Brain microvascular endothelial cell (primary cell): ENCODE measurements around the gene TUBAL3.

Experiments used
- DNase-seq: peaks from one replicate; pipeline ENCODE4 v3.0.0-alpha.2; 2020
- H3K27ac ChIP-seq: fragments of 250-450 bp; sonication (Bioruptor Pico); 2 replicates; pipeline ENCODE4 v1.5.1; 2020; ENCODE audit warnings: mild to moderate bottlenecking, moderate library complexity
- H3K27me3 ChIP-seq: fragments of 250-450 bp; sonication (Bioruptor Pico); replicated peaks from 2 replicates; pipeline ENCODE4 v1.5.1; 2020; ENCODE audit warnings: mild to moderate bottlenecking
- H3K36me3 ChIP-seq: fragments of 250-450 bp; sonication (Bioruptor Pico); replicated peaks from 2 replicates; pipeline ENCODE4 v1.5.1; 2020; ENCODE audit warnings: mild to moderate bottlenecking
- H3K4me3 ChIP-seq: 2 replicates; pipeline ENCODE4 v1.5.1; 2011; ENCODE audit warnings: low read depth, mild to moderate bottlenecking, control low read depth, low read length, moderate library complexity
- CTCF ChIP-seq: IDR thresholded peaks from 2 replicates; pipeline ENCODE4 v1.5.1; 2011; ENCODE audit warnings: low read depth, mild to moderate bottlenecking, moderate library complexity, low read length, control low read depth, inconsistent platforms; ENCODE audit errors: missing control alignments
- in situ Hi-C: cut with HindIII; loops from 2 replicates; pipeline ENCODE4 v1.10.0; 2017; ENCODE audit warnings: low sequenced_read_pairs, low pct_ligation_motif_present

TUBAL3 gene

DNA sequence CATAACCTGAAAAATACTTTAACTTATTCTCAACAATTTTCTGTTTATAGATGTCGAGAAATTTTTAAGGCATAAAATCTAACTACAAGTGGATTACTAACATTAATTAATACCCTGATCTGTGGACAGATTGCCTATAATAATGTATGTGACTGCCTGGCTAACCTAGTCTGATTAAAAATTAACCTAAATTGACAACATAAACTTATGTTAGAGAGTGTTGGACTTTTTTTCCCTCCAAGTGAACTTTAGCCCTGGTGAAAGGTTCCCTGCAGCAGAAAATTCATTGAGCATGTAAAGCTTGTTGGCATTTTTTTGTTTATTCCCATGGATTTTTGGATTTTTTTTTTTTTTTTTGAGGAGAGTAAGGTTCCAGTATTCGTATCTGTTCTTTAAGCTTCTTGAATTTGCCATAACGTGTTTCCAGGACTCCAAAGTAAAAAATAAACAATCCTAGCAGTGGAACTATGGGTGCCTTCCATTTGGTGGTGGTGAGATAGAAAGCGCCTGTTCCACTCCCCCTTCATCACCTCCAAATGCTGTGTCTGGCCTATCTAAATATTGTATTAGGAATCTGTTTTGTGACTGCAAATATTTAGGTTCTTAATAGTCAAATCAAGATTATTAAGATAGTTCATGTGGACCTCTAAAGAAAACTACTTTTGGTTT, 43.8 kb upstream of the TUBAL3 start:
- peaks cover 13% of the 10 kb centered on the region for H3K36me3 ChIP-seq
- peak overlapping the region; percentile 58 for H3K27ac ChIP-seq
- no peak for TF ChIP-seq CTCF
- H3K4me3 ChIP-seq: peak overlapping the region; percentile 69
- in situ Hi-C loops: loop anchor here (25.0 kb wide), 1 partner anchor 164 kb away; no protein-coding TSS in a partner anchor
- no peak for DNase-seq
- no peaks in the 10 kb centered on the region for H3K27me3 ChIP-seq

DNA sequence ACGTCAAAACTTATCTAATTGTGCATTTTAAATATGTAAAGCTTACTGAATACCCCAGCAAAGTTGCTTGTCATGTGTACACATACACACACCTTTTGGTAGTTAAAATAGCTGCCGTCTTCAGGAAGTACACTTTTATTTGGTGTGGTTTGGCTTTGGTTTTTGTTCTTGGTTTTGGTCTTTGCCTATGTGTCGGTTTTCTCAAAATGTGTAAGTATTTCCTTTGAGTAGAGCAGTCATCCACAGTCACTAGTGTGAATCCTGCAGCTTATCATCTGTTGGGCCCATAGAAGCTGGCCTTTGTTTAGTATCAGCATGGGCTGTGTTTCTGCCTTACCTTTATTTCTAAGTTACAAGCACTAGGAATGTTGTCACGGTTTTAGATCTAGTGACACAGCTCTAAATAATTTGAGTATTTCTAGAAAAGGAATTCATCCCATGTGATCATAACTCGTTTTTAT, 43.0 kb upstream of the TUBAL3 start:
- in situ Hi-C loops: loop anchor here (25.0 kb wide), 1 partner anchor 165 kb away; no protein-coding TSS in a partner anchor
- H3K27ac ChIP-seq: peak overlapping the region; percentile 31
- peak overlapping the region; percentile 69 for H3K4me3 ChIP-seq
- H3K36me3 ChIP-seq: peaks cover 5% of the 10 kb centered on the region
- no peaks in the 10 kb centered on the region for H3K27me3 ChIP-seq
- no peak for DNase-seq
- TF ChIP-seq CTCF: no peak

DNA sequence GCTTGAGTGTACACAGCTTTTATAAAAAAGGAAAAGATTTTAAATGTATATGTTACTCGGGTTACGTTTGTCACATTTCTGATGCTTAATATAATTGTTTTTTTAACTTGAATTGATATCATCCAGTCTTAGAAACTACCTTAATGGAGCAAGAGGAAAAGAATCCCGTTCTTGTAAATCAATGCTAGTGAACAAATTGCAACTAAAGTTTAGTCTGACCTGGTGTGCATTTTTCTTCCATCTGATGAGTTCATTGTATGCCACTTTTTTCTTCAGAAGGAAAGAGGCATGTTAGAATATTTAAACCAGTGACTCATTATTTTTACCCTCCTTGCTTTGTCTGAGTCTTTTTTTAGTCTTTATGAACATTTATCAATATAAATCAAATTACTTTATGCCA, 42.4 kb upstream of the TUBAL3 start:
- H3K27ac ChIP-seq: peak overlapping the region; percentile 31
- no peaks in the 10 kb centered on the region for H3K27me3 ChIP-seq
- DNase-seq: no peak
- H3K36me3 ChIP-seq: no peaks in the 10 kb centered on the region
- H3K4me3 ChIP-seq: peak overlapping the region; percentile 69
- TF ChIP-seq CTCF: no peak
- in situ Hi-C loops: loop anchor here (25.0 kb wide), 1 partner anchor 165 kb away; no protein-coding TSS in a partner anchor

GRCh38 chr10:5446390-5446926, 41.8 kb upstream of the TUBAL3 start:
- H3K4me3 ChIP-seq: peak overlapping the region; percentile 69
- no peaks in the 10 kb centered on the region for H3K36me3 ChIP-seq
- H3K27ac ChIP-seq: peak overlapping the region; percentile 31
- DNase-seq: peak; percentile 82
- TF ChIP-seq CTCF: peak; percentile 5
- no peaks in the 10 kb centered on the region for H3K27me3 ChIP-seq
- in situ Hi-C loops: loop anchor here (25.0 kb wide), 1 partner anchor 166 kb away; no protein-coding TSS in a partner anchor

- Histone ChIP-seq H3K27ac (no peak overlapping the region), H3K4me3 (no peak overlapping the region), H3K36me3 (no peaks in the 10 kb centered on the region), H3K27me3 (no peaks in the 10 kb centered on the region)
- in situ Hi-C loops: loop anchor here (25.0 kb wide), 1 partner anchor 167 kb away; no protein-coding TSS in a partner anchor
- TF ChIP-seq CTCF: no peak
- no peak for DNase-seq
Measured at GRCh38 chr10:5445006-5445405, 40.4 kb upstream of the TUBAL3 start.
